ENCODE results near the gene NBL1.
"Not testable (repeated sequence)": the region's sequence is repeated elsewhere in the genome, so short reads cannot be mapped to it uniquely, and the experiment has no call there.

NBL1 gene

GRCh38 chr1:19619697-19620384 lies 24.3 kb upstream of the NBL1 start:
- DNase-seq, result no peak
- in situ Hi-C loops (cut with HindIII; ENCODE audit: low pct_ligation_motif_present, low pct_unique_long_range_greater_than_20kb, low sequenced_read_pairs), result no loop called here

GRCh38 chr1:19620786-19621185 lies 23.3 kb upstream of the NBL1 start:
- no peak for DNase-seq
- in situ Hi-C loops (cut with HindIII; ENCODE audit: low pct_ligation_motif_present, low pct_unique_long_range_greater_than_20kb, low sequenced_read_pairs), result no loop called here

- in situ Hi-C loops (cut with HindIII; ENCODE audit: low pct_ligation_motif_present, low pct_unique_long_range_greater_than_20kb, low sequenced_read_pairs), result no loop called here
- DNase-seq, result no peak
These were observed 22.7 kb upstream of the NBL1 start for GRCh38 chr1:19621274-19621950.

- in situ Hi-C loops (cut with HindIII; ENCODE audit: low pct_ligation_motif_present, low pct_unique_long_range_greater_than_20kb, low sequenced_read_pairs), result no loop called here
These were observed 21.9 kb upstream of the NBL1 start for GRCh38 chr1:19622204-19622603.

GRCh38 chr1:19623523-19623922 lies 20.6 kb upstream of the NBL1 start:
- in situ Hi-C loops (cut with HindIII; ENCODE audit: low pct_ligation_motif_present, low pct_unique_long_range_greater_than_20kb, low sequenced_read_pairs), result no loop called here
- no peak for DNase-seq

More at GRCh38 chr1:19622204-19622603, 21.9 kb upstream of the NBL1 start:
- DNase-seq, result peak; percentile 80

GRCh38 chr1:19625291-19625937 lies 18.7 kb upstream of the NBL1 start:
- DNase-seq, result no peak
- in situ Hi-C loops (cut with HindIII; ENCODE audit: low pct_ligation_motif_present, low pct_unique_long_range_greater_than_20kb, low sequenced_read_pairs), result no loop called here

- in situ Hi-C loops (cut with HindIII; ENCODE audit: low pct_ligation_motif_present, low pct_unique_long_range_greater_than_20kb, low sequenced_read_pairs), result no loop called here
- no peak for DNase-seq
These were observed 15.2 kb upstream of the NBL1 start for GRCh38 chr1:19628879-19629278.

- in situ Hi-C loops (cut with HindIII; ENCODE audit: low pct_ligation_motif_present, low pct_unique_long_range_greater_than_20kb, low sequenced_read_pairs), result no loop called here
- no peak for DNase-seq
These were observed 14.8 kb upstream of the NBL1 start for GRCh38 chr1:19629357-19629756.

- DNase-seq; in situ Hi-C loops (cut with HindIII; ENCODE audit: low pct_ligation_motif_present, low pct_unique_long_range_greater_than_20kb, low sequenced_read_pairs): not testable (repeated sequence)
These were observed 13.9 kb upstream of the NBL1 start for GRCh38 chr1:19630192-19630591.

- DNase-seq, result no peak
- in situ Hi-C loops (cut with HindIII; ENCODE audit: low pct_ligation_motif_present, low pct_unique_long_range_greater_than_20kb, low sequenced_read_pairs), result no loop called here
These were observed 13.3 kb upstream of the NBL1 start for GRCh38 chr1:19630720-19631395.

GRCh38 chr1:19632211-19632610 lies 11.9 kb upstream of the NBL1 start:
- DNase-seq, result no peak
- in situ Hi-C loops (cut with HindIII; ENCODE audit: low pct_ligation_motif_present, low pct_unique_long_range_greater_than_20kb, low sequenced_read_pairs), result no loop called here

- DNase-seq, result no peak
- in situ Hi-C loops (cut with HindIII; ENCODE audit: low pct_ligation_motif_present, low pct_unique_long_range_greater_than_20kb, low sequenced_read_pairs), result no loop called here
These were observed 11.0 kb upstream of the NBL1 start for GRCh38 chr1:19633106-19633505.

- DNase-seq; in situ Hi-C loops (cut with HindIII; ENCODE audit: low pct_ligation_motif_present, low pct_unique_long_range_greater_than_20kb, low sequenced_read_pairs): not testable (repeated sequence)
These were observed 9.0 kb upstream of the NBL1 start for GRCh38 chr1:19635064-19635463.

GRCh38 chr1:19635646-19636045 lies 8.5 kb upstream of the NBL1 start:
- in situ Hi-C loops (cut with HindIII; ENCODE audit: low pct_ligation_motif_present, low pct_unique_long_range_greater_than_20kb, low sequenced_read_pairs), result no loop called here
- DNase-seq, result peak; percentile 62

GRCh38 chr1:19636065-19636464 lies 8.0 kb upstream of the NBL1 start:
- no peak for DNase-seq
- in situ Hi-C loops (cut with HindIII; ENCODE audit: low pct_ligation_motif_present, low pct_unique_long_range_greater_than_20kb, low sequenced_read_pairs), result no loop called here

- in situ Hi-C loops (cut with HindIII; ENCODE audit: low pct_ligation_motif_present, low pct_unique_long_range_greater_than_20kb, low sequenced_read_pairs); DNase-seq: not testable (repeated sequence)
These were observed 7.4 kb upstream of the NBL1 start for GRCh38 chr1:19636749-19637148.

GRCh38 chr1:19637606-19638005 lies 6.5 kb upstream of the NBL1 start:
- no peak for DNase-seq
- in situ Hi-C loops (cut with HindIII; ENCODE audit: low pct_ligation_motif_present, low pct_unique_long_range_greater_than_20kb, low sequenced_read_pairs), result no loop called here

GRCh38 chr1:19639228-19639627 lies 4.9 kb upstream of the NBL1 start:
- in situ Hi-C loops (cut with HindIII; ENCODE audit: low pct_ligation_motif_present, low pct_unique_long_range_greater_than_20kb, low sequenced_read_pairs); DNase-seq: not testable (repeated sequence)

- in situ Hi-C loops (cut with HindIII; ENCODE audit: low pct_ligation_motif_present, low pct_unique_long_range_greater_than_20kb, low sequenced_read_pairs), result no loop called here
- no peak for DNase-seq
These were observed 4.1 kb upstream of the NBL1 start for GRCh38 chr1:19639999-19640362.
